NCI-H1417 treated with DMSO at 0.1 percent for 48 hours (cell line): ENCODE results near the gene PPM1M.
"Not testable (repeated sequence)": the region's sequence is repeated elsewhere in the genome, so short reads cannot be mapped to it uniquely, and the experiment has no call there.

Experiments used
- DNase-seq: peaks from one replicate; lab custom pipeline; 2025; lab: John Stamatoyannopoulos, UW

Gene PPM1M

DNA sequence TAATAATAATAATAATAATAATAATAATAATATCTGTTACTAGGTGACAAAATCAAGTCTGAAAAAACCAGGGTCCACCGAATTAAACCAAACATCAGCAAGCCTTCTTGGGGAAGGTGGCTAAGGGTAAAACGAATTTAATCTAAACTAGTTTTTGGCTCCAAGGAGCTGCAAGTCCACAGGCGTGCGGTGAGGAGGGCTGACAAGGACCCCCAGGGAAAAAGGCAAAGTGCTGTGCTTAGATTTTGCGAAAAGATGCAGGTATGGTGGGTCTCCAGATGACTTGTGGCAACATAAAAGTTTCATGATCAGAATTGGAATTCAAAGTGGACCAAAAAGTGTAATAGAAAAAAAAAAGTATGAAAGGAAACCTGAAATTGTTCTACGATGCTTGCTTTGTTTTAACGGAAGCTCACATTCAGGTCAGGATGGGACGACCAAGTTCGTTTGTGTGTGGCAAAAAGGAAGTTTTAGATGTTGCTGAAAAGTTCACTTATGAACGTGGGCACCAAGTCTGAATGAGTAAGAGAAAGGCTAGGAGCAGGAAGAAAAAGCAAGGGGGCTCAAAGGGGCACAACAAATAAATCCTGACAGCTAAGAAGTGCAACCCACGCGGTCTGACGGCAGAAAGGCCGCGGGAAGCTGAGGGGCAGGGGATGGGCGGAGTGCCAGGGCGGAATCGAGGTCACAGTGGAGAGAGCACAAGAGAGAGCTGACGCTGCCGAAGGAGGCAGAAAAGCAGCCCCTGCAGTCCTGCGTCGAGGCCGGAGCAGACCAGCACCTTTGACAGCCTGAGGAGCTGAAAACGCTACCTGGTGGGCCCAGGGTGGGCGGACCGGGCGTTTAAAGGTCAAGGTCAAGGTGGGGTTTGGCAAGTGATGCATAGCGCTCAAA lies 31.8 kb downstream of the PPM1M start:
- no peak for DNase-seq

DNA sequence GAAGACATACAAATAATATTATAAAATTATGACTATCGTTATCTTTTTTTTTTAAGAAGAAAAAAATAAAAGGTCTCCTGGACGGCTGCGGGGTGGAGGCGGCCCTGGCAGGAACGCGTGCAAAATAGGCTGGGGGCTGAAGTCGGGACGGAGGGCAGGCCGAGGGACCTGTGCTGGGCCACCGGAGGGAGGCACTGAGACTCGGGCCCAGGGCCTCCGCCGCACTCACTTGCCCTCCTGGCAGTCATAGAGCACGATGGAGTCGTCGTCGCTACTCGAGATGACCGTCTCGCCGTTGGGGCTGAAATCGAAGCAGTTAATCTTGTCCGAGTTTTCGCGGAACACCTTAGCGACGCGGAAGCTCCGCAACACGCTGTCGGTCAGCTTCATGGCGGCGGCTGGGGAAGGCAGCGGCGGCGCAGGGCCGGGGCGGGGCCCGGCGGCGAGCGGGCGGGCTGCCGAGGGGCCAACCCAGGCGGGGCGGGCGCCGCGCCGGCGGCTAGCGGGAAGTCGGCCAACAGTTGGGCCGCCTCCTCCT lies 32.5 kb downstream of the PPM1M start:
- DNase-seq: no peak

DNA sequence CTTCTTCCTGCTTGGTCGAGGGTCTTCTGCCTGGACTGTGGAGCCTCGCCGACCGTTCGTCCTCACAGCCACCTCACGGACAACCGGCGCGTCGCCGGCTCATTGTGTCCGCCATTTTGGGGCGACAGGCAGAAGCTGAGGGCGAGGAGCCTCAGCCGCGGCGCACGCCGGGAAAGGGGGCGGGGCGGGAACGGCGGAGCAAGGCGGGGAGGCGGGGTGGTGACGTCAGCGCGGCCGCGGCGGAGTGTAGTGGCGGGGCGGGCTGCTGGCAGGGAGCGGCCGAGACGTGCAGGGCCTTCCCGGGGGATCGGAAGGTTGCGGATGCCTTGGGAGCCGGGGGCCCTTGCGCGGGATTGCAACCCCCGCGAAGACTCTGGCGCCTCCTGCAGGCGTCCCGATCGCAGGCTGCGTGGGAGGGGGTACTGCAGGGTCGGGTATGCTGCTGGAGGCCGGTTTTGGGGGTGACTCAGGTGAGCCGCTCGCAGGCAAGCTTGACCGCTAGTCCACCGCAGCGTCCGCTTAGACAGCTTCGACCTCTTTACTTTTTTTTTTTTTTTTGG lies 33.0 kb downstream of the PPM1M start, which contains the start of gene WDR82:
TSS of gene WDR82 (minus strand) at position 140 of the 560 bp plus-strand sequence. CDS start 288 bp downstream, outside the sequence.
- peak; percentile 47 for DNase-seq

DNA sequence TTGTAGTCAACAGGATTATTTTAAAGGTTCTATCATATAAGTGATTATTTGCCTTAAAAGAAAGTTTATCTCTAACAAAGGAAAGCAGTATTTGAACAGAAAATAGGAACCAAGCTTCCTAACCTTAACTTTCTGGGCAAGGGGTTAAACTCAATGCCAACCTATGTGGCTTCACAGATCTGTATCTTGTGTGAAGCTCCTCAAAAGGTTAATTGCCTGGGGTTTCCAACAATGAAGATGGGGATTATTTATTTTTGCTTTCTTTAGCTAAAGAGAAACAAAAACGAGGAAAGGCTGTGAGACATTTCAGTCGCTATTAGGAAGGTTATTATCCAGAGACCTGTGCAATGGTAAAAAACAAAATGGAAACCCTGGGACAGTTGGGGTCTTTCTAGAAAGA lies 34.0 kb downstream of the PPM1M start:
- no peak for DNase-seq

DNA sequence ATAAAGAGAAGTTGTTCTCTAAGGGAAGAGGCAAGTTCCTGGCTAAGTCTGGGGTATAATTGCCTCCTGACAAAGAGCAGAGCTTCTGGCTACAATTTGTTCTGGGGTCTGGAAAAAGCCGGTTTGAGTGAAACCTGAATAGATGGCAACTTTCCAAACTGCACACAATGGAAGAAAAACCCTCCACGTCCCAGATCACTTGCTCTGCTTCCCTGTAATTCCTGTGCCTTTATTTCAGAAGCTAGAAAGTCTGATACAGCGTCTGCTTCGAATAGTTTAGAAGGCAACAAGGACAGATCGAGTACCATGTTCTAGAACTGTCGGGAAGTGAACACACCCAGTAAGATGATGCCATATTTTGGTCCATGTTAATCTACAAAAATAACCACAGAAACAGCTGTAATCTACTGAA lies 34.5 kb downstream of the PPM1M start:
- DNase-seq: no peak

DNA sequence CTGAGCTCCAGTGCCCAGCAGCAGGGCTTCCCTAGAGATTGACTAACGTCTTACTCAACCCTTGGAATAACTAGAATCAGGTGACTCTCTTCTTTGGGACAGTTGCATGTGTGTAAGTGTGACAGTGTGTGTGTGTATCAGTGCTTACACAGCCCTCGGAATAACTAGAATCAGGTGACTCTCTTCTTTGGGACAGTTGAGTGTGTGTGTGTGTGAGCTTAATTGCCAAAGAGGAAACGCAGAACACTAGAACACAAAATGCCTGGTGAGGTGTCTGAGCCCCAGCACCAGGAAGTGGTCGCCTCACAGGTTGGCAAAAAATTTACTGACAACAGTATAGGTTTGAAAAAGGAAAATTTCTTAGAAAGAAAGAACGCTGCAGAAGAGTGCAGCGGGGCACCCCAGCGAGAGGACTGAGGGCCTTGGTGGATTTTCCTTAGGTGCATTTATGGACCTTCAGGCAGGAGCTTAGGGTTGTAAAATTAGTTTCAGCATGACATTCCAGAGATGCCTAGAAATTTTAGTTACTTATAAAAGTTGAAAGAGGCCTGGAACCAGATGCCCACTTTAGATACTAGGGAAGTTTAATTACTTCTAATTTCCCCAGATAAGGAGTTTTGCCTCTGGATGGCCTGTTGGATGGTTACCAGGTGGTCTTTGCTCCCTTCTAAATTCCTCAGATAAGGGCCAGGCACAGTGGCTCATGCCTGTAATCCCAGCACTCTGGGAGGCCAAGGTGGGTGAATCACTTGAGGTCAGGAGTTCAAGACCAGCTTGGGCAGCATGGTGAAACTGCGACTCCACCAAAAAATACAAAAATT lies 36.6 kb downstream of the PPM1M start:
- no peak for DNase-seq

DNA sequence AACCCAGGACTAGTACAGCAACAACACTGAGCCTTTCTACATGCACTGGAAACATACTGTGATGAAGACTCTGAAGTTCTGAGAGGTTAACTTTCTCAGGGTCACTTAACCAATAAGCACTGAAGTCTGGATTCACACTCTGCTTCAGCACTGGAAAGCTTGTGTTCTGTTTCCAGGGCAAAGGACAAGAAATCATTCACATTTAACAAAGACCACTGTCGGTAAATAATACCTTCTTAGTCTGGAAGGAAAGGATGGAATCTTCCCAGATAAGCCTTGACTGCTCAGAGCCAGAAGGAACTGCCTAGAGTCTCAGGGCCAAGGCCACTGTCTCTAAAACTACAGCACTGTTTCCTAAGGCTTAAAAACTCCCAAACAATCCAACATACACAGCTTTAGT lies 37.7 kb downstream of the PPM1M start:
- DNase-seq: no peak

DNA sequence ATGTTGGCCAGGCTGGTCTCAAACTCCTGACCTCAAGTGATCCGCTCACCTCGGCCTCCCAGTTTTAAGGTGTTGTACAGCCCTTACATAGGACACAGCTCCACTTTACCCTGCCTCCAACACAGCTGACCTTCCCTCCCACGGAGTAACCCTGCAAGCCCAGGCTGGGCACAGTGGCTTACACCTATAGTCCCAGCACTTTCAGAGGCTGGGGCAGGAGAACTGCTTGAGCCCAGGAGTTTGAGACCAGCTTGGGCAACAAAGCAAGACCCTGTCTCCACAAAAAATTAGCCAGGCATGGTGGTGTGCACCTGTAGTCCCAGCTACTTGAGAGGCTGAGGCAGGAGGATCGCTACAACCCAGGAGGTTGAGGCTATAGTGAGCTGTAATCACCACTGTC lies 38.5 kb downstream of the PPM1M start:
- not testable (repeated sequence) for DNase-seq

DNA sequence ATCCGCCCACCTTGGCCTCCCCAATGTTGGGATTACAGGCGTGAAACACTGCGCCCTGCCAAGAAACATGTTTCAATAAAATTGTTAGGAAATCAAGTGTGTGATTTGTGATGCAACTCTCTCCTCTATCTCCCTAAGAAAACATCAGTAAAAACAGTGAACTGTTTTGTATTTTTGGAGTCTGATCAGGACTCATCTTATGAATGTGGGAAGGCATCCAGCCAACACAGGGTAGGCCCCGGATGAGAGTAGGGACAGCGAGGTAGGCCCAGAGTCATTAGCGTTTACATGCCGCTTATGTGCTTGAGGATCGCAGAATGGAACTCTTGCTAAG lies 41.2 kb downstream of the PPM1M start:
- no peak for DNase-seq

DNA sequence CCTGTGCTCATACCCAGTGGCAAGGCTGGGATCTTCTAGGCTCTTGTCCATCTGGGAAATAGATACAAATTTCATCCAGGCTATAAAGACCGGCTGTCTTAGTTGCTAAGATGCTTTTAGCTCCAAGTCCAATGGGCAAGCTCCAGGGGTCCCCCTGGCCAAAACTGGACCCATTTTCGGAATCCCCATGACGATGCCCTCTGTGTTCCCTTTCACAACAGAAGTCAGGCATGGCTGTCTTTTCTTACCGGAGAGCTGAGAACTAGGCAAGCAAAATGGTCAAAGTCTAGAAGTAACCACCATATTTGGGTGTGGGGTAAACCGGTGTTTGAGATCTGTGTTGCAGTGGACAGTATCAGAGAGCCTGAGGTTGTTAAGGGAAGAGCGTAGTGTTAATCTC lies 43.1 kb downstream of the PPM1M start:
- no peak for DNase-seq

DNA sequence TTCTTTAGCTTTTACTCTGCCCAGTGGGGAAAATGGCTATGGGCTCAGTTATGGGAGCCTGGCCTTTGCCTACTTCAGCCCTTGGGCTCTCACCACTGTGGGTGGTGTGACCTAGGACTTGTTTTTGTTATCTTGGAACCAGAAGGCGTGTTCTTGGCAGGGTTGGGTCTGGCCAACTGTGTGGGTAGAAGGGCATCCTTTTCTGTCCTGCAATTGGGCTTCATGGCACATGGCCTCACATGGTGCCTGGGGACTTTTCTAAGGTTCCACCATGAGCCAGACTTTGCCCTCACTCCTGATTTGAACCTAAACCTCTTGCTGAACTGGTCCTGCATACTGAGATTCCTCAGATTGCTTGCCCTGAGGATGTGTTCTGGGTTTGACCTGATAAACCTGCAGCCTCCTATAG lies 43.8 kb downstream of the PPM1M start:
- DNase-seq: no peak

DNA sequence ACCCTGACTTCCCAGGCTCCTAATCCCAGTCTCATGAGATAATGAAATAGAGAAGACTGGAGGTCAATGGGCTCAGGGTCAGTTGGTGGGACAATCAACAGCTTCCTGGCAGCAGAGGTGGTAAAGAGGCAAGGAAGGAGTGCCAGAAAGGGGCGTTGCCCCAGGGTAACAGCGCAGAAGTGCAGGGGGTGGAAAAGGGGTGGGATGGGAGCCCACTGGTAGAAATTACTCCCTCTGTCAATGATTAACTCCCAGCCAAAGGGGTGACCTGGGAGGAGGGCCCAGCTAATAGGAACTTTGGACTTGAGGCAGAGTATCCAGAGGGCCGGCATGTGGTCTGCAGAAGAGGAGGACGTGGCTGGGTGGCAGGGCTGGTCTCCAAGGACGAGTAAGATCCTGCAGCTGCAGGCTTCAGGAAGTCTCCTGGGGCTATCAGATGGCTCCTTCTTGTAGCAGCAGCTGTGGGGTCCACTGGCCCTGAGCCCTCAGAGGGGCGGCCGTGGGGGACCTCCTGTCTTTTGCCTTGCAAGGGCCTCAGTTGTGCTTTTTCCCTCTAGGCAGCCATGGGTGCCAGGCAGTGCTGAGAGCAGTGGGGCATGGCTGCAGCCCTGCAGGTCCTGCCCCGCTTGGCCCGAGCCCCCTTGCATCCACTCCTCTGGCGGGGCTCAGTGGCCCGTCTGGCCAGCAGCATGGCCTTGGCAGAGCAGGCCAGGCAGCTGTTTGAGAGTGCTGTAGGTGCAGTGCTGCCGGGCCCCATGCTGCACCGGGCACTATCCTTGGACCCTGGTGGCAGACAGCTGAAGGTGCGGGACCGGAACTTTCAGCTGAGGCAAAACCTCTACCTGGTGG lies 44.4 kb downstream of the PPM1M start:
- DNase-seq: no peak

DNA sequence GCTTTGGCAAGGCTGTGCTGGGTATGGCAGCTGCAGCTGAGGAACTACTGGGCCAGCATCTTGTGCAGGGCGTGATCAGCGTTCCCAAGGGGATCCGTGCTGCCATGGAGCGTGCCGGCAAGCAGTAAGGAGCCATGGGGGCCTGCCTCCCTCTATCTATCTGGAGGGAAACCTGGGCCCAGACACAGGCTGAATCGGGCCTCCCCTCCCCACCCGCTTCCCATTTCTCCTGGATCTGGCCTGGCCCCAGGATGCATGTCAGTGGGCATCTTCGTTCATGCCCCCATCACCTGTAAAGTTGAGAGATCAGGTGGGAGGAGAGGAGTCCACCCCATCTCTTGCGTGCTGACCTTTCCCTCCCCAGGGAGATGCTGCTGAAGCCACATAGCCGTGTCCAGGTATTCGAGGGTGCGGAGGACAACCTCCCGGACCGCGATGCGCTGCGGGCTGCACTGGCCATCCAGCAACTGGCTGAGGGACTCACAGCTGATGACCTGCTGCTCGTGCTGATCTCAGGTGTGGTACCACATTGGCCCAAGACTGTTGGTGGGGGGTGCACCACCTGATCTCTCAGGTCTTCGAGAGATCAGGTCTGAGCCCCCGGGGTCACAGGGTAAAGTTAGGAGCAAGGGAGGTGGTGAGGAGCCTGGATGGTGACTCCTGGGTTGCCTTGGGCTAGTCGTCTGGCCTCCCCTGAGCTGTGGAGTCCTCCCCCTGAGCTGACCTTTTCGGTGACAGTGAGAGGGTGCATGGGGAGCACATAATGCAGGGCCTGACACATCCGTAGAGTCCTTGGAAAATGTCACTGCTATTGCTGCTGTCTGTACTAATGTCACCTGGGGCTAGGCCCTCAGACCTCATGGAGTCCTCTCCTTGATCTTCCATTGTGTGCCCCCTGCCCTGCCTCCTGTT lies 45.3 kb downstream of the PPM1M start:
- DNase-seq: no peak

DNA sequence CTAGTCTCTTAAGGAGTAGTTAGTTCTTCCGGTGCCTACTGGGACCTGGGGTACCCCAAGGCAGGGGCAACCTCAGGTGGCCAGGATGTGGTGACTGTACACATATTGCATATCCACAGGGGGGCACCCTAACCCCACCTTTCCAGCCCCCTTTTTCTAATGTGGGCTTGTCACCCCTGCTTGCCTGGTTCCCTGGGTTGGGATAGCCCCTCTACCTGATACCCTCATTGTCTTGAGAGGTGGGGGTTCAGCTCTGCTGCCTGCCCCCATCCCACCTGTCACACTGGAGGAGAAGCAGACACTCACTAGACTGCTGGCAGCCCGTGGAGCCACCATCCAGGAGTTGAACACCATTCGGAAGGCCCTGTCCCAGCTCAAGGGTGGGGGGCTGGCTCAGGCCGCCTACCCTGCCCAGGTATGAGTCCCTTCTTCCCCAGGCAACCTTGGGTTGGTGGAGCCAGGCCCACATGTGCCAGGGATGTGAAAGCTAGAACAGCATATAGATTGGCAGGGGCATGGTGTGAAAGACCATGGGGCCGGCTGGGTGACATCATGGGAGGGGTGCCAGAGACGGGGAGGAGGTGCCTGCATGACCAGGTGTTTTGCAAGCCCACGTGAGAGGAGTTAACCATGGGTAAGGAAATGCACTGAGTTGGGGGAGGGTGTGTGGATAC lies 46.1 kb downstream of the PPM1M start:
- DNase-seq: no peak

DNA sequence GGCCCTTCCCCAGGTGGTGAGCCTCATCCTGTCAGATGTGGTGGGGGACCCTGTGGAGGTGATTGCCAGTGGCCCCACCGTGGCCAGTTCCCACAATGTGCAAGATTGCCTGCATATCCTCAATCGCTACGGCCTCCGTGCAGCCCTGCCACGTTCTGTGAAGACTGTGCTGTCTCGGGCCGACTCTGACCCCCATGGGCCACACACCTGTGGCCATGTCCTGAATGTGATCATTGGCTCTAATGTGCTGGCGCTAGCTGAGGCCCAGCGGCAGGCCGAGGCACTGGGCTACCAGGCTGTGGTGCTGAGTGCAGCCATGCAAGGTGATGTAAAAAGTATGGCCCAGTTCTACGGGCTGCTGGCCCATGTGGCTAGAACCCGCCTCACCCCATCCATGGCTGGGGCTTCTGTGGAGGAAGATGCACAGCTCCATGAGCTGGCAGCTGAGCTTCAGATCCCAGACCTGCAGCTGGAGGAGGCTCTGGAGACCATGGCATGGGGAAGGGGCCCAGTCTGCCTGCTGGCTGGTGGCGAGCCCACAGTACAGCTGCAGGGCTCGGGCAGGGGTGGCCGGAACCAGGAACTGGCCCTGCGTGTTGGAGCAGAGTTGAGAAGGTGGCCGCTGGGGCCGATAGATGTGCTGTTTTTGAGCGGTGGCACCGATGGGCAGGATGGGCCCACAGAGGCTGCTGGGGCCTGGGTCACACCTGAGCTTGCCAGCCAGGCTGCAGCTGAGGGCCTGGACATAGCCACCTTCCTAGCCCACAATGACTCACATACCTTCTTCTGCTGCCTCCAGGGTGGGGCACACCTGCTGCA lies 46.9 kb downstream of the PPM1M start:
- no peak for DNase-seq

DNA sequence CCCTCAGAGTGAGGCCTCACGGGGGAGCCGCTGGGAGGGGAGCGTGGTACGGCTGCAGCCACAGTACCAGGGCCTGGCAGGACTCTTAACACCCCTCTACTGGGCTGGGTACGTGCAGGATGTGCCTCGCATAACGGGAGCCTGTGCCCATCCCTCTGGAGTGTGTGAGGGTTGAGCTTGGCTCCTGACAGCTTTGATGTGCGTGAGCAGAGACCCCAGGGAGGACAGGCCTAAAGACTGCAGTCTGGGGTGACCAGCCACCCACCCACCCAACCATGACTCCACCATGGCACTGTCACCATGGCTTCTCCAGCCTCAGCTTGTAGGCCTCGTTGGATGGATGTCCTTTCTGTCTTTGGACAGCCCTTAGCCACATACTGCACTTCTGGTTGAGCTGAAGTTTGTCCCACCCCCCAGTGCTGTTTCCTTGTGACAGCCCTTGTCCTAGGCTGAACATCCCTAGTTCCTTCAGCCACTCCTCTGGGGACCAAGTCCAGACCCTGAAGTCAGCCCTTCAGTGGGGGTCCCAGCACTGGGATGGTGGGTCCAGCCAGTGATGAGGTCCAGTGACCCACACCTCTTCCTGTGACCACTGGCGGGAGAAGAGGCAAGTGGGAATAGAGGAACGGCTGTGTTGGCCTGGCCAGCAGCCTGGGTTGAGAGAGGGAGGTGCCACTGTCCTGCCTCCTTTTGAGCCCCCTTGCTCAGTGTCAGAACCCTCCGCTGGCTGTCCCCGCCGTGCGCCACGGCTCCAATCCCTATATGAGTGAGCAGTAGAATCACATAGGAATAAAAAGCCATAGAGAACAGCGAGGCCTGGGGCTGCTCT lies 48.1 kb downstream of the PPM1M start:
- DNase-seq: no peak

DNA sequence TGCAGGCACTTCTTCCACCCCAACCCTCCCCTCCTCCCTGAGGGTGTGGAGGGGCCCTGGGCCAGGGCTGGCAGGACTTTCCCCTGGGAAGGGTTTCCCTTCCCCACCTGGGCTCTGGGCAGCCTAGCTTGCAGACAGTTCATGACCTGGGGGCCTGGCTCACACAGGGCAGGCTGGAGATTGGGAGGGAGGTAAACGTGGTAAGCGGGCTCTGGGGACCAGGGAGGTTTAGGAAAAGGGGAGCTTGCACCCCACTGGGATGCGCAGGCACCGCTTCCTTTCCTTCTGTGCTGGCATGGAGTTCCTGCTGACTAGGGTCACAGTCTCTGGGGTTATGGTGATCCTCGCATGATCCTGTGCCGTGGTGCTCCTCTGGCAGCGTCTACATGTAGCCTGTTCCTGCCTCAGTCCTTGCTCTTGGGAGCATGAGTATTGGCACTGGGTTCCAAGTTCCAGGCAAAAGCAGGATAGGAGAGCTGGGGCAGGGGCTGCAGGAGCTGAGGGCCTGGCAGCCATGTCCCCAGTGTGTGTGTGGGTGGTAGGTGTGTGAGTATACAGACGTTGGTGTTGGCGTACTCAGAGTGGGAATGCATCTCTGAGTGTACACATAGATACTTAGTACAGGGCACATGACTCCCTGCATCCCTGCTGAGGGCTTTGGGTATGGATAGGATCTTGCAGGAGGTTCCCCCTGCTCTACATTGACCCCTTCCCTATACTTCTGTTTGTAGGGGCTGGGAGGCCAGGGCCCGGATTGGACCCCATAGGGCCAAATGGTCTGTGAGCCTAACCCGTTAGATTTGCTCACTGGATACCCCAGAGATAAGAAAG lies 49.0 kb downstream of the PPM1M start:
- DNase-seq: no peak
